GM12892 (cell line): ENCODE data around the gene NAV3.

Source experiments
- POLR2A ChIP-seq: IDR thresholded peaks from 2 replicates; pipeline ENCODE4 v1.6.1; 2011; ENCODE audit warnings: low read depth, low read length, control low read depth
- POLR2AphosphoS5 ChIP-seq: IDR thresholded peaks from 2 replicates; pipeline ENCODE4 v1.6.1; 2011; ENCODE audit warnings: low read depth, low read length, control low read depth
- TAF1 ChIP-seq: IDR thresholded peaks from 2 replicates; pipeline ENCODE4 v1.6.1; 2011; ENCODE audit warnings: low read depth, mild to moderate bottlenecking, control low read depth, low read length, borderline replicate concordance

GRCh38 chr12:78185109-78185508 is 354.4 kb downstream of the NAV3 start:
- no peak for TF ChIP-seq POLR2A
- TF ChIP-seq POLR2AphosphoS5, result no peak
- TF ChIP-seq TAF1, result no peak
